GM10266 (cell line): ENCODE results near the gene NDE1.
"Not testable (repeated sequence)": the region's sequence is repeated elsewhere in the genome, so short reads cannot be mapped to it uniquely, and the experiment has no call there.

Source experiments
- DNase-seq: peaks from one replicate; pipeline ENCODE4 v3.0.0; 2012; ENCODE audit errors: extremely low spot score
- CTCF ChIP-seq: IDR thresholded peaks from 2 replicates; pipeline ENCODE4 v1.5.1; 2012; ENCODE audit warnings: mild to moderate bottlenecking, low read depth; ENCODE audit not compliant: control insufficient read depth, insufficient read depth; ENCODE audit errors: missing control alignments

The NDE1 gene

DNA sequence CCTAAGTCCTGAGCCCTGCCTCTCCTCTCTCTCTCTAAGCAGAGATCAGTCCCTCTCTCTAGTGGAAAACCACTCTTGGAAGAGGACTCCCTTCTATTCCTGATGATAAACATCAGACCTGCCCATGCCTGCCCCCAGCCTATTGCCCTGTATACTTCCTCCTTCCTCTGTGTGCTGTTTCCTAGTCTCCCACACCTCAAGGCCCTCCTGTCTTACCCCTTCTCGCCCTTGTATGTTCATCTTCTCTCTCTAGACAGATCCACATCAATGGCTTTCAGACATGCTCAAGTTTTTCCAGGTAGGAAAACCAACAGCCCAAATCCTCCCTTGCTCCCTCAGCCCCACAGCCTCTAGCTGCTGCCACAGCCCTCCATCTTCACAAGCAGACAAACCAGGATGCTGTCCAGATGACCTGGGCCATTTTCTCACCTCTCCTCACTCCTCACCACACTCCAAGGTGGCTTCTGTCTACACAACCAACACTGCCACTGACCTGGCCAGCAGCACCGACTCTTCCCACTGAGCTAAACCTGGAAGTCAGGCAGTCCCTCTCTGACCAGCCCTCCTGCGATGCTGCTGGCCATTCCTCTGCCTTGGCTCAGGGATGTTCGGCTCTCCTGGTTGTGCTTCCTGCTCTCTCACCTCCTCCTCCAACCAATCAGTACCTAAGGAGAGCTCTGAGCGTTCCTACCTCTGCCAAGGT lies 43.4 kb upstream of the NDE1 start:
- DNase-seq = no peak
- no peak for TF ChIP-seq CTCF

GRCh38 chr16:15607221-15607699 lies 42.8 kb upstream of the NDE1 start:
- not testable (repeated sequence) for DNase-seq

DNA sequence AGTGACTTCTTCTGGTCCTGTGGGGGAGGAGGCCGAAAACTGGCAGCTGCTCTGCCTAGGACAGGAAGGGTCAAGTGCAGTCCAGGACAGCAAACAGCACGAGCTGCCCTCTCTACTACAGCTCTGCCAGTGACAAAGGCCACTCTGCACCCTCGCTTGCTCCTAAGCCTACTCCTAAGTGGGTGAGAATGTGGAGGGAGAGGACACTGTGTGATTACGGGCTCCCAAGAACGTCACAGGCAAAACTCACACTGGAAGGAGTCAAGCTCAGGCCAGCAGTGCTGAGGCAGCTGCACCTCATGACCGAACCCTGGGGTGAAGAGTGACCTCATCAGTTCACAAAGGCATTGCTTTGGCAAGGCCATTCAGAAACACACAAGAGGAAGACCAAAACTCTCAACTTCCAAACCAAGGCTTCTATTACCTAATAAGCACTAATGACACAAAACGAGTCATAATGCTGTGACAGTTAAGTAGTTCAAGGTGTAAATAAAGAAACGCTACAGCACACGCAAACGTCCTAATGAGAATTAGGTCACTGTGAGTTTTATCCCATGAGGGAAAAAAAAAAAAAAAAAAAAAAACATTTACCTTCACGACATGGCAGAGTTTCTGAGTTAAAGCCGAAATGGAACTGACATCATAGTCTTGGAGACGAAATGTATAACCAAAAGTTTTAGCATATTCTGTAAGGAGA lies 42.2 kb upstream of the NDE1 start:
- DNase-seq = no peak

DNA sequence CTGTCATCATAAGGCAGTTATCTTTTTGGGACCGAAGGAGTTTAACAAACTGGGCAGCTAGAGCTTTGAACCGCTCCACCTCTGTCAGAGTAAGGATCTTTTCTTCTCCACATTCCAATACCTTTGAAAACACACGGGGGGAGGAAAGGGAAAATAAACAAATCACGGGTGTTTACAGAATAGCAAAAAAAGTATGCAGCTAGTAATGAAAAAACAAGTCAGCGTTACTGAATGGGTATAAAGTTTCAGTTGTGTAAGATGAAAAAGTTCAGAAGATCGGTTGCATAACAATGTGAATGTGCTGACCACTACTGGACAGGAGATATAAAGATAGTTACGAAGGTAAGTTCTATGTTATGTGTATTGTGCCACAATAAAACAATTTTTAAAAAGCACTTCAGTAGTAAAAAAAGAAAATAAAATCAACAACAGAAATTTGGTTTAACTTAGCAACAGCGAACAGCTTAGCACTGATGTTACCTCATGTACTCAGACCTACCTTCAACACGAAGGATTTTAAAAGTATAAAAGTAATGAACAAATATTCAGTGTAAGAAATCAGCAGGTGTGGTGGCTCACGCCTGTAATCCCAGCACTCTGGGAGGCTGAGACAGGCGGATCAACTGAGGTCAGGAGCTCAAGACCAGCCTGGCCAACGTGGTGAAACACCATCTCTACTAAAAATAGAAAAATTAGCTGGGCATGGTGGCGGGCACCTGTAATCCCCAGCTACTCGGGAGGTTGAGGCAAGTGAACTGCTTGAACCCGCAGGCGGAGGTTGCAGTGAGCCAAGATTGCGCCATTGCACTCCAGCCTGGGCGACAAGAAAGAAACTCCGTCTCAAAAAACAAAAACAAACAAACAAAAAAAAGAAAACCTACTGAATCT lies 41.4 kb upstream of the NDE1 start:
- no peak for TF ChIP-seq CTCF
- DNase-seq = no peak

More for the DNA sequence above, 42.2 kb upstream of the NDE1 start:
- TF ChIP-seq CTCF = no peak

DNA sequence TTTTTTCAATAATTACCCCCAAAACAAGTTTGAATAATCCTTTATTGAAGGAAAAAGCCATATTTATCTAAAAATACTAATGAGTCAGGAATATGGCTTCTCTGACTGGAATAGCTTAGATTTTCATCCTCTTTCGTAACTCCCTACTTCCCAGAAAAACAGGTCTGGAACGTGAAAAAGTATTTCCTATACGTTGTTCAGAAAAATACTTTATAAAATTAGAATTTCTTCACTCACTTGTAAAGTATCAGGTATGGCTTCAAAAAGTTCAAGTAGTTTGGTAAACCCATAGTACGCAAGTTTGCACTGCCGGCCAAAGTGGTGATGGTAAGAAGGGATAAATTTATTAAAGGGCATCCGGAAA lies 40.8 kb upstream of the NDE1 start:
- TF ChIP-seq CTCF = no peak
- DNase-seq = no peak

DNA sequence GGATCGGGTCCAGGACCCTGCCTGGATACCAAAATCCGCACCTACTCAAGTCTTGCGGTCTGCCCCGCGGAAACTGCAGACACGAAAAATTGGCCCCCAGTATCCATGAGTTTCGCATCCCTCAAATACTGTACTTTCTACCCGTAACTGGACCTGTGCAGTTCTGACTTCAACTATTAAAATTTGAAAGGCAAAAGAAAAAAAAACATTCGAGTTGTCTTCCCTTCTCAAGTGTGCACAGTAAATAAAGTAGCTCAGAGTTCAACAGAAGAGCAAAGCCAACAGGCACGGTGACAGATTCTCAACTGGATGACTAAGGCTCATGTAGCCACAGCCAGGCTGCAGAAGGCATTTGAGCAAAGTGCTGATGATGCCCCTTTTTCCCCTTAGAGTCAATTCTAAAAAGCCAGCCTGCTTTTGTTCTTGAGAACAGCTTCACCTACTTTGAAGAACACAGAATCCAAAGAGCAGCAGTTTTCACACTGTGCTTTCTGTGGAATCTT lies 39.6 kb upstream of the NDE1 start:
- DNase-seq = no peak
- no peak for TF ChIP-seq CTCF

- TF ChIP-seq CTCF = no peak
- no peak for DNase-seq
Measured at GRCh38 chr16:15611610-15612009, 38.4 kb upstream of the NDE1 start.
